ENCODE results near the gene NQO1.

NQO1 gene

DNA sequence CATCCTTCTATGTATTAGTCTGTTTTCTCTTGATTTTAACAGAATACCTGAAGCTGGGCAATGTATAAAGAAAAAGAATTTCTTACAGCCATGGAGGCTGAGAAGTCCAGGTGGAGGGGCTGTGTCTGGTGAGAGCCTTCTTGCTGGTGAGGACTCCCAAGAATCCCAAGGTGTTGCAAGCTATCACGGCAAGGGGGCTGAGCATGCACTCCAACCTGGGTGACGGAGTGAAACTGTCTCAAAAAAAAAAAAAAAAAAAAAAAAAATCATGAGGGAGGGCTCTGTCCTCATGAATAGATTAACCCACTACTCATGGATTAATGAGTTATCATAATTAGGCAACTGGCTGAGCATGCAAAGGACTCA lies 19.4 kb downstream of the NQO1 start:
- Histone ChIP-seq H4K20me1 (ENCODE audit: insufficient read depth) (no peaks in the 10 kb centered on the region), H2AFZ (ENCODE audit: low read depth) (no peak overlapping the region), H3K27me3 (ENCODE audit: insufficient read depth, low read depth) (no peaks in the 10 kb centered on the region), H3K79me2 (ENCODE audit: insufficient read depth, low read depth) (no peaks in the 10 kb centered on the region), H3K9ac (no peak overlapping the region), H3K4me3 (IDR thresholded peaks at IDR 0.05; ENCODE audit: insufficient read depth, low read depth, low read length) (no peak overlapping the region), H3K36me3 (ENCODE audit: insufficient read depth) (no peaks in the 10 kb centered on the region), H3K4me2 (no peak overlapping the region), H3K27ac (no peak overlapping the region), H3K4me1 (ENCODE audit: low read depth, poor library complexity, severe bottlenecking) (peaks cover 6% of the 10 kb centered on the region)
- TF ChIP-seq, protein P1, sequence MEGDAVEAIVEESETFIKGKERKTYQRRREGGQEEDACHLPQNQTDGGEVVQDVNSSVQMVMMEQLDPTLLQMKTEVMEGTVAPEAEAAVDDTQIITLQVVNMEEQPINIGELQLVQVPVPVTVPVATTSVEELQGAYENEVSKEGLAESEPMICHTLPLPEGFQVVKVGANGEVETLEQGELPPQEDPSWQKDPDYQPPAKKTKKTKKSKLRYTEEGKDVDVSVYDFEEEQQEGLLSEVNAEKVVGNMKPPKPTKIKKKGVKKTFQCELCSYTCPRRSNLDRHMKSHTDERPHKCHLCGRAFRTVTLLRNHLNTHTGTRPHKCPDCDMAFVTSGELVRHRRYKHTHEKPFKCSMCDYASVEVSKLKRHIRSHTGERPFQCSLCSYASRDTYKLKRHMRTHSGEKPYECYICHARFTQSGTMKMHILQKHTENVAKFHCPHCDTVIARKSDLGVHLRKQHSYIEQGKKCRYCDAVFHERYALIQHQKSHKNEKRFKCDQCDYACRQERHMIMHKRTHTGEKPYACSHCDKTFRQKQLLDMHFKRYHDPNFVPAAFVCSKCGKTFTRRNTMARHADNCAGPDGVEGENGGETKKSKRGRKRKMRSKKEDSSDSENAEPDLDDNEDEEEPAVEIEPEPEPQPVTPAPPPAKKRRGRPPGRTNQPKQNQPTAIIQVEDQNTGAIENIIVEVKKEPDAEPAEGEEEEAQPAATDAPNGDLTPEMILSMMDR (conservative IDR thresholded peaks at IDR 0.05; ENCODE audit: low read depth, low read length) = no peak

DNA sequence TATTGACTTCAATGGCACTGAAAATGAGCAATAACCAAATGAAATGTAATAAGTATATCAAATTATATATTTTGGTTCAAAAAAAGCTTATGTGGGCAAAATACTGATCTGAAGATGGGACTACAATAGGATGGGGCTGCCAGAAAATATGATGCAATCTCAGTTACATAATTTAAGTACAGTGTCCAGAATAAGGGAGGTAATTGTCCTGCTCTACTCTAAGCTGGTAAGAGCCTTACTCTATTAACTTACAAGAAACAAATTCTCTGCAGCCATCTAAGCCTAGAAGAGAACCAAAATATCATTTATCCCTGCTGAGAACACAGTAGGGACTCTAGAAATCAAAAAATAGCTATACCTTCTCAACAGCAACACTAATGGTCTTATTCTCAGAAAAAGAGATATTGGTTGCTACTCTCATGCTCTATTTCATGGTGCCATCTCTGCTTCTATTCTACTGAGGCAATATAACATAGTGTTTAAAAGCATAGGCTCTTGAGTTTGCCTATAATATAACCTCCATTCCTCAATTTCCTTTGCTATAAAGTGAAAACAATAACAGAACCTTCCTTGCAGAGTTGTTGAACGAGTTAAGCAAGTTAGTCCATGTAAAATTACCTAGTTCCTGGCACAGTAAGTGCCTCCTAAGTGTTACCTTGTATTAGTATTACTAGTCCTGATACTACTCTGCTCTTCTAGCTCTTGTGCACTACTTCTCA lies 19.9 kb downstream of the NQO1 start:
- Histone ChIP-seq H3K27me3 (ENCODE audit: insufficient read depth, low read depth) (no peaks in the 10 kb centered on the region), H3K4me1 (ENCODE audit: low read depth, poor library complexity, severe bottlenecking) (peaks cover 6% of the 10 kb centered on the region), H3K4me2 (no peak overlapping the region), H2AFZ (ENCODE audit: low read depth) (no peak overlapping the region), H3K27ac (no peak overlapping the region), H3K79me2 (ENCODE audit: insufficient read depth, low read depth) (no peaks in the 10 kb centered on the region), H3K4me3 (IDR thresholded peaks at IDR 0.05; ENCODE audit: insufficient read depth, low read depth, low read length) (no peak overlapping the region), H4K20me1 (ENCODE audit: insufficient read depth) (no peaks in the 10 kb centered on the region), H3K9ac (no peak overlapping the region), H3K36me3 (ENCODE audit: insufficient read depth) (no peaks in the 10 kb centered on the region)
- TF ChIP-seq, protein P1 (conservative IDR thresholded peaks at IDR 0.05; ENCODE audit: low read depth, low read length) = no peak

DNA sequence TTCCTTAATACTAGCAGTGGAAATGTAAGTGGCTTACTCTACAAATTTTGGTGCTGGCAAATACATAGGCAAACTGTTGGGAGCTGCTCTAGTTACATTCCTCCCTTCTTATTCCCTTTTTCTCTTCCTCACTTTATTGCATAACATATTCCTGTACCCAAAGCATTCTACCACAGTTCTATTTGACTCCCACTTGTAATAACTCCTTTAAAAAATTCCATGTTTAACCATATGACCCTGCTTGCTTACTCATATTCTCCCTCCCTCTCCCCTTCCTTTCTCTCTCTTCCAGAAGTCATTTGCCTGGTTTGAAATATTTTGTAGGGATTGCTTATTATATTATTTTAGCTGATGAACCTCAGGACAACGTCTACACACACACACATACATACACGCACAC lies 22.7 kb downstream of the NQO1 start:
- Histone ChIP-seq H3K36me3 (ENCODE audit: insufficient read depth) (no peaks in the 10 kb centered on the region), H3K27ac (no peak overlapping the region), H3K27me3 (ENCODE audit: insufficient read depth, low read depth) (no peaks in the 10 kb centered on the region), H3K4me2 (no peak overlapping the region), H2AFZ (ENCODE audit: low read depth) (no peak overlapping the region), H3K4me3 (IDR thresholded peaks at IDR 0.05; ENCODE audit: insufficient read depth, low read depth, low read length) (no peak overlapping the region), H3K79me2 (ENCODE audit: insufficient read depth, low read depth) (no peaks in the 10 kb centered on the region), H3K9ac (no peak overlapping the region), H3K4me1 (ENCODE audit: low read depth, poor library complexity, severe bottlenecking) (peaks cover 6% of the 10 kb centered on the region), H4K20me1 (ENCODE audit: insufficient read depth) (no peaks in the 10 kb centered on the region)
- TF ChIP-seq, protein P1 (conservative IDR thresholded peaks at IDR 0.05; ENCODE audit: low read depth, low read length) = no peak

DNA sequence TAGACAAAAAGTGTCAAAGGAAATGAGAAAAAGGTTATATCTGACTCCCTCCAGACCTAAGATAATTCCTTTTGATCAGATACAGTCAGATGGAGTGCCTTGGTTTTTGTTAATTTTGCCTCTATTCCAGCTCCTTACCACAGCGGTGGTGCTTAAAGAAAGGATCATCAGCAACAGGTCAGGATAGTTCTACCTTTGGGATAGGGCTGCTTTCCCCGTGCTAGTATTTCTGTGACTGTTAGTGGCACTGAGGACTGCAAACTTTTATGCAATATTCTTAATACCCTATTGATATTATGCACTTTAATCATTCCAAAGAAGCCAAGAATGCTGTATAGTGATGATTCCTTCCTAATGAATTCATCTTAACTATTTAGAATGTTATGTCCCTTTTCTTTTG lies 24.5 kb downstream of the NQO1 start:
- no peak overlapping the region for H3K27ac ChIP-seq
- no peaks in the 10 kb centered on the region for H3K79me2 ChIP-seq (ENCODE audit: insufficient read depth, low read depth)
- no peak overlapping the region for H3K4me3 ChIP-seq (IDR thresholded peaks at IDR 0.05; ENCODE audit: insufficient read depth, low read depth, low read length)
- TF ChIP-seq, protein P1 (conservative IDR thresholded peaks at IDR 0.05; ENCODE audit: low read depth, low read length) = no peak
- H3K4me1 ChIP-seq (ENCODE audit: low read depth, poor library complexity, severe bottlenecking) = peaks cover 6% of the 10 kb centered on the region
- H3K27me3 ChIP-seq (ENCODE audit: insufficient read depth, low read depth) = no peaks in the 10 kb centered on the region
- H2AFZ ChIP-seq (ENCODE audit: low read depth) = no peak overlapping the region
- H3K4me2 ChIP-seq = no peak overlapping the region
- no peaks in the 10 kb centered on the region for H3K36me3 ChIP-seq (ENCODE audit: insufficient read depth)
- no peak overlapping the region for H3K9ac ChIP-seq
- no peaks in the 10 kb centered on the region for H4K20me1 ChIP-seq (ENCODE audit: insufficient read depth)

Data from KMS-11 (cell line).